Transverse colon (tissue), 4 donors: ENCODE results near the gene MICAL2.

Experiments used
- EP300 ChIP-seq: sonication (generic); formaldehyde crosslinking; IDR thresholded peaks from one replicate; pipeline ENCODE4 v1.6.1; 2017; ENCODE audit warnings: antibody characterized with exemption, low read depth
- POLR2AphosphoS5 ChIP-seq, 3 donors: sonication (generic); formaldehyde crosslinking; IDR thresholded peaks; one replicate each; pipeline ENCODE4 v1.6.1; 2016; ENCODE audit warnings: antibody characterized with exemption in 3 of 3
- TF ChIP-seq, protein P1 (sequence below), 5 experiments: fragments of 200-600 bp in 3 of 5; fragments of 450-650 bp in 2 of 5; sonication (generic) in 3 of 5; IDR thresholded peaks; 1 replicate in 2 of 5; 2 replicates in 3 of 5; pipeline ENCODE4 v1.5.1; 2016 to 2017; ENCODE audit warnings: antibody characterized with exemption in 5 of 5, inconsistent platforms in 3 of 5, mild to moderate bottlenecking in 2 of 5, moderate library complexity in 1 of 5

GRCh38 chr11:12211331-12212065 is 101.1 kb downstream of the MICAL2 start:
- TF ChIP-seq, protein P1, sequence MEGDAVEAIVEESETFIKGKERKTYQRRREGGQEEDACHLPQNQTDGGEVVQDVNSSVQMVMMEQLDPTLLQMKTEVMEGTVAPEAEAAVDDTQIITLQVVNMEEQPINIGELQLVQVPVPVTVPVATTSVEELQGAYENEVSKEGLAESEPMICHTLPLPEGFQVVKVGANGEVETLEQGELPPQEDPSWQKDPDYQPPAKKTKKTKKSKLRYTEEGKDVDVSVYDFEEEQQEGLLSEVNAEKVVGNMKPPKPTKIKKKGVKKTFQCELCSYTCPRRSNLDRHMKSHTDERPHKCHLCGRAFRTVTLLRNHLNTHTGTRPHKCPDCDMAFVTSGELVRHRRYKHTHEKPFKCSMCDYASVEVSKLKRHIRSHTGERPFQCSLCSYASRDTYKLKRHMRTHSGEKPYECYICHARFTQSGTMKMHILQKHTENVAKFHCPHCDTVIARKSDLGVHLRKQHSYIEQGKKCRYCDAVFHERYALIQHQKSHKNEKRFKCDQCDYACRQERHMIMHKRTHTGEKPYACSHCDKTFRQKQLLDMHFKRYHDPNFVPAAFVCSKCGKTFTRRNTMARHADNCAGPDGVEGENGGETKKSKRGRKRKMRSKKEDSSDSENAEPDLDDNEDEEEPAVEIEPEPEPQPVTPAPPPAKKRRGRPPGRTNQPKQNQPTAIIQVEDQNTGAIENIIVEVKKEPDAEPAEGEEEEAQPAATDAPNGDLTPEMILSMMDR (IDR thresholded peaks at IDR 0.05) = no peak
- TF ChIP-seq POLR2AphosphoS5 (IDR thresholded peaks at IDR 0.05) (no peak), EP300 (no peak)
